ENCODE data around the gene SLC35F4.

DNA sequence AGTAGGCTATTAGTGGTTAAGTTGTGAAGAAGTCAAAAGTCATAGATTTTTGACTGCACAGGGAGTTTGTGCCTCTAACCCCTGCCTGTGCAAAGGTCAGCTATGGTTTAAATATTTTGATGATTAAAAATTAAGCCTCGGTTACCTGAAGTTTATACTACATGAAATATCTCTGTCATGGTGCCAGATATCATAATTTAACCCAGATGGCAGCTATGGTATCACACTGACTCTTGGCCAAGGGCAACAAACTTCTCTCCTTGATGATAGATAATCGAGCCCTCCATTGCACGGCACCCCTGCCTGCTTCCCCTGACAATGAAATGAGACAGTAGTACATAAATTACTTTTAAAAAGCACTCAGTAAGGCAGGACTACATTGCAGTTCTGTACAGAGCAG is 80.8 kb downstream of the SLC35F4 start:
- TF ChIP-seq EZH2 (IDR thresholded peaks at IDR 0.05; ENCODE audit: borderline replicate concordance, low read depth, low read length, severe bottlenecking) (no peak), POLR2A (IDR thresholded peaks at IDR 0.05; ENCODE audit: low read depth, low read length) (no peak), POLR2AphosphoS5 (IDR thresholded peaks at IDR 0.05; ENCODE audit: insufficient read depth, low read depth, low read length) (no peak), JUN (IDR thresholded peaks at IDR 0.05; ENCODE audit: borderline replicate concordance, insufficient read depth, insufficient read length, low read depth) (no peak), MYC (IDR thresholded peaks at IDR 0.05; ENCODE audit: low read depth, low read length) (no peak), FOS (IDR thresholded peaks at IDR 0.05; ENCODE audit: borderline replicate concordance, insufficient read depth, low read length) (no peak), GATA2 (IDR thresholded peaks at IDR 0.05; ENCODE audit: insufficient read depth, insufficient read length, low read depth, low read length) (no peak)
- TF ChIP-seq, protein P1, sequence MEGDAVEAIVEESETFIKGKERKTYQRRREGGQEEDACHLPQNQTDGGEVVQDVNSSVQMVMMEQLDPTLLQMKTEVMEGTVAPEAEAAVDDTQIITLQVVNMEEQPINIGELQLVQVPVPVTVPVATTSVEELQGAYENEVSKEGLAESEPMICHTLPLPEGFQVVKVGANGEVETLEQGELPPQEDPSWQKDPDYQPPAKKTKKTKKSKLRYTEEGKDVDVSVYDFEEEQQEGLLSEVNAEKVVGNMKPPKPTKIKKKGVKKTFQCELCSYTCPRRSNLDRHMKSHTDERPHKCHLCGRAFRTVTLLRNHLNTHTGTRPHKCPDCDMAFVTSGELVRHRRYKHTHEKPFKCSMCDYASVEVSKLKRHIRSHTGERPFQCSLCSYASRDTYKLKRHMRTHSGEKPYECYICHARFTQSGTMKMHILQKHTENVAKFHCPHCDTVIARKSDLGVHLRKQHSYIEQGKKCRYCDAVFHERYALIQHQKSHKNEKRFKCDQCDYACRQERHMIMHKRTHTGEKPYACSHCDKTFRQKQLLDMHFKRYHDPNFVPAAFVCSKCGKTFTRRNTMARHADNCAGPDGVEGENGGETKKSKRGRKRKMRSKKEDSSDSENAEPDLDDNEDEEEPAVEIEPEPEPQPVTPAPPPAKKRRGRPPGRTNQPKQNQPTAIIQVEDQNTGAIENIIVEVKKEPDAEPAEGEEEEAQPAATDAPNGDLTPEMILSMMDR (IDR thresholded peaks at IDR 0.05; ENCODE audit: extremely low read depth in 1 of 2, insufficient read depth in 1 of 2, low read depth in 1 of 2, low read length in 2 of 2): no peak
- TF ChIP-seq, protein P2, sequence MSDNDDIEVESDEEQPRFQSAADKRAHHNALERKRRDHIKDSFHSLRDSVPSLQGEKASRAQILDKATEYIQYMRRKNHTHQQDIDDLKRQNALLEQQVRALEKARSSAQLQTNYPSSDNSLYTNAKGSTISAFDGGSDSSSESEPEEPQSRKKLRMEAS (IDR thresholded peaks at IDR 0.05; ENCODE audit: insufficient read depth, insufficient read length): no peak

All from endothelial cell of umbilical vein (primary cell).